ENCODE measurements around the gene TGFB3. TPM values are rescaled to one million over a fixed set of nuclear protein-coding genes. Genes with fewer than 3 reads are reported as not detected.

Gene TGFB3
- total RNA-seq, 4 donors from 2014 or later, result 12.0 to 47.1 (median 23.2) TPM

DNA sequence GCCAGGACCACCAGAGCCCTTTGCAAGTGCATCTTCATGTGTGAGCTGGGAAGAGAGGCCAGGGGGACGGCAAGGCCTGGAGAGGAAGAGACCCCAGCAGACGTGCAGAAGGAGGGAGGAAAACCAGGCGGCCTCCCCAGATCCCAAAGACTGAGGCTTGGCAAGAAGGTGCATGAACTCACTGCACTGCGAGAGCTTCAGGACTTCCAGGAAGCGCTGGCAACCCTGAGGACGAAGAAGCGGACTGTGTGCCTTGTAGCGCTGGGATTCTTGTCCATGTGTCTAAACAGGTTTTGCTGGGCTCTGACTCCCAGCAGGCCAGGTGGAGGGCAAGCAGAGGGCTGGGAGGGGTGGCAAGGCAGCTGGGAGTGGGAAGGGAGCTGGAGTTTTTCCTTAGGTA, 939 bp downstream of the TGFB3 start:
- TF ChIP-seq POLR2AphosphoS5 (IDR thresholded peaks at IDR 0.05) (peak in 1 of 2 donors; percentile 25), POLR2A (IDR thresholded peaks at IDR 0.05; ENCODE audit: low read depth) (no peak), EP300 (IDR thresholded peaks at IDR 0.05) (no peak)
- TF ChIP-seq, protein P1, sequence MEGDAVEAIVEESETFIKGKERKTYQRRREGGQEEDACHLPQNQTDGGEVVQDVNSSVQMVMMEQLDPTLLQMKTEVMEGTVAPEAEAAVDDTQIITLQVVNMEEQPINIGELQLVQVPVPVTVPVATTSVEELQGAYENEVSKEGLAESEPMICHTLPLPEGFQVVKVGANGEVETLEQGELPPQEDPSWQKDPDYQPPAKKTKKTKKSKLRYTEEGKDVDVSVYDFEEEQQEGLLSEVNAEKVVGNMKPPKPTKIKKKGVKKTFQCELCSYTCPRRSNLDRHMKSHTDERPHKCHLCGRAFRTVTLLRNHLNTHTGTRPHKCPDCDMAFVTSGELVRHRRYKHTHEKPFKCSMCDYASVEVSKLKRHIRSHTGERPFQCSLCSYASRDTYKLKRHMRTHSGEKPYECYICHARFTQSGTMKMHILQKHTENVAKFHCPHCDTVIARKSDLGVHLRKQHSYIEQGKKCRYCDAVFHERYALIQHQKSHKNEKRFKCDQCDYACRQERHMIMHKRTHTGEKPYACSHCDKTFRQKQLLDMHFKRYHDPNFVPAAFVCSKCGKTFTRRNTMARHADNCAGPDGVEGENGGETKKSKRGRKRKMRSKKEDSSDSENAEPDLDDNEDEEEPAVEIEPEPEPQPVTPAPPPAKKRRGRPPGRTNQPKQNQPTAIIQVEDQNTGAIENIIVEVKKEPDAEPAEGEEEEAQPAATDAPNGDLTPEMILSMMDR (IDR thresholded peaks at IDR 0.05), result no peak
- Histone ChIP-seq H3K27ac (replicated peaks in 1 of 4) (peak overlapping the region; percentile 96 to 99 (median 98)), H3K4me1 (peaks cover 38 to 69% (median 68%) of the 10 kb centered on the region in 4 donors), H3K9me3 (no peaks in the 10 kb centered on the region), H3K27me3 (no peaks in the 10 kb centered on the region), H3K36me3 (no peaks in the 10 kb centered on the region), H3K4me3 (peak overlapping the region; percentile 75 to 92 (median 80))
- WGBS, result 23% methylated on average over 8 of the region's 8 CpGs
- intact Hi-C loops (cut with DNase I), result no loop called here
- DNase-seq (ENCODE audit: extremely low spot score), result no peak

- no peaks in the 10 kb centered on the region for H3K36me3 ChIP-seq
- no peaks in the 10 kb centered on the region for H3K27me3 ChIP-seq
- TF ChIP-seq POLR2A (IDR thresholded peaks at IDR 0.05; ENCODE audit: low read depth) (no peak), EP300 (IDR thresholded peaks at IDR 0.05) (no peak), POLR2AphosphoS5 (IDR thresholded peaks at IDR 0.05) (peak in 1 of 2 donors; percentile 48)
- TF ChIP-seq, protein P1 (IDR thresholded peaks at IDR 0.05), result no peak
- 44% methylated on average over 27 of the region's 27 CpGs for WGBS
- intact Hi-C loops (cut with DNase I), result loop anchor here (2.0 to 5.0 kb wide), 2 partner anchors 73 to 183 kb away; no protein-coding TSS in a partner anchor
- peak overlapping the region; percentile 75 to 92 (median 80) for H3K4me3 ChIP-seq
- peaks cover 33 to 63% (median 62%) of the 10 kb centered on the region in 4 donors for H3K4me1 ChIP-seq
- DNase-seq (ENCODE audit: extremely low spot score), result no peak
- H3K9me3 ChIP-seq, result no peaks in the 10 kb centered on the region
- peak overlapping the region; percentile 96 to 99 (median 98) for H3K27ac ChIP-seq (replicated peaks in 1 of 4)
Measured at GRCh38 chr14:75979648-75980565, 1.9 kb downstream of the TGFB3 start.

GRCh38 chr14:75979071-75979571, 2.7 kb downstream of the TGFB3 start:
- Histone ChIP-seq H3K27me3 (no peaks in the 10 kb centered on the region), H3K4me1 (peaks cover 33 to 63% (median 59%) of the 10 kb centered on the region in 4 donors), H3K27ac (replicated peaks in 1 of 4) (peak overlapping the region; percentile 96 to 99 (median 98)), H3K36me3 (no peaks in the 10 kb centered on the region), H3K9me3 (no peaks in the 10 kb centered on the region), H3K4me3 (peak overlapping the region; percentile 75 to 92 (median 80))
- TF ChIP-seq, protein P1 (IDR thresholded peaks at IDR 0.05), result peak; percentile 53 to 63 (median 61)
- no peak for TF ChIP-seq POLR2AphosphoS5 (IDR thresholded peaks at IDR 0.05)
- intact Hi-C loops (cut with DNase I), result loop anchor here (2.0 to 5.0 kb wide), 2 partner anchors 72 to 182 kb away; no protein-coding TSS in a partner anchor
- DNase-seq (ENCODE audit: extremely low spot score), result no peak
- WGBS, result 34% methylated on average over 8 of the region's 14 CpGs

DNA sequence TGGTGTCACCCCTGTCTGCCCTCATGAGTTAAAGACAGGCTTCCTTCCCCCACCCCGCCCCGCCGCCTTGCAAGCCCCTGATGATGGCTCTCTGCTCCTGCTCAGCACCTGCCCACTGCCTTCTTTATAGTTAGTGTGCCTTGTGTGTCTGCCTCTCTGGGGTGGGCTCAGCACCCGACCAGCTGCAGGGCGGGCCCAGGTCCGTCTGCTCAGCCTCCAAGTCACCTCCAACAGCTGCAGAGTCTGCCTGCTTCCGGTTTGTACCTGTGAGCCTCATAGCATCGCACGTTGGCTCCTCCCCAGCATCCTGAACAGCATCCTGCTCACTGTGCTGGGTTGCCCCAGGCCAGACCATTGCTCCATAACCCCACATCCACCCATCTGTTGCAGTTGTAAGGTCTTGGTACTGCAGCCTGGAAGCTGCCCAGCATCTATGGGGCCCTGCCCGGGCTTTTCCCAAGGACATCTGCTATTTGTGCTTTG, 3.5 kb downstream of the TGFB3 start:
- H3K27ac ChIP-seq (replicated peaks in 1 of 4), result peak overlapping the region in 2 of 4 donors; percentile 17 to 99
- no peaks in the 10 kb centered on the region for H3K27me3 ChIP-seq
- intact Hi-C loops (cut with DNase I), result loop anchor here (2.0 to 5.0 kb wide), 2 partner anchors 71 to 181 kb away; no protein-coding TSS in a partner anchor
- no peak for TF ChIP-seq POLR2A (IDR thresholded peaks at IDR 0.05; ENCODE audit: low read depth)
- H3K4me3 ChIP-seq, result peak overlapping the region in 1 of 4 donors; percentile 77
- H3K36me3 ChIP-seq, result no peaks in the 10 kb centered on the region
- no peaks in the 10 kb centered on the region for H3K9me3 ChIP-seq
- DNase-seq (ENCODE audit: extremely low spot score), result no peak
- H3K4me1 ChIP-seq, result peaks cover 33 to 61% (median 59%) of the 10 kb centered on the region in 4 donors
- 56% methylated on average over 9 of the region's 10 CpGs for WGBS

DNA sequence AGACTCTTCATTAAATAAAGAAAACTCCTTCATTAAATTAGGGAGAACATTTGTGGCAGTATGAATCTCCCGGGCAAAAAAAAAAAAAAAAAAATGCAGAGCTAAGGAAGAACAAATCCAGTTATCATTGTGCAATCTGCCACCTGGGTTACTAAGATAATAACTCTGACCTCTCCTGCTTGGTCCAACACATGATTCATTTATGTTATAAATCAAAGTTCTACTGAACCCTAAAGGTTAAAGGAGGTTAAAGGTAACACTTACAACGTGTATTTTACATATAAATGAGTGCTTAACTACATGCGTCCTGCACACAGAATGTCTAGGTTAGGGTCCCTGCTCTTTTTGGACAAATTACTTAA, 4.2 kb downstream of the TGFB3 start:
- no peak for DNase-seq (ENCODE audit: extremely low spot score)
- Histone ChIP-seq H3K4me3 (no peak overlapping the region), H3K9me3 (no peaks in the 10 kb centered on the region), H3K27ac (replicated peaks in 1 of 4) (no peak overlapping the region), H3K4me1 (peaks cover 33 to 60% (median 58%) of the 10 kb centered on the region in 4 donors), H3K36me3 (no peaks in the 10 kb centered on the region), H3K27me3 (no peaks in the 10 kb centered on the region)
- WGBS, result 48% methylated on average over 3 of the region's 3 CpGs
- TF ChIP-seq POLR2AphosphoS5 (IDR thresholded peaks at IDR 0.05) (no peak), EP300 (IDR thresholded peaks at IDR 0.05) (no peak), POLR2A (IDR thresholded peaks at IDR 0.05; ENCODE audit: low read depth) (no peak)
- TF ChIP-seq, protein P1 (IDR thresholded peaks at IDR 0.05), result no peak
- intact Hi-C loops (cut with DNase I), result loop anchor here (5.0 kb wide), 1 partner anchor 180 kb away; no protein-coding TSS in a partner anchor
